GM19438 (cell line): Measurements from ENCODE around the gene GABARAPL1.
"Not testable (repeated sequence)": the region's sequence is repeated elsewhere in the genome, so short reads cannot be mapped to it uniquely, and the experiment has no call there.

Experiments used
- ATAC-seq: cut with Tn5 transposase; IDR thresholded peaks from one replicate; pipeline ENCODE4 v1.9.1; 2021; ENCODE audit warnings: low read depth; ENCODE audit not compliant: unreplicated experiment

Gene GABARAPL1

DNA sequence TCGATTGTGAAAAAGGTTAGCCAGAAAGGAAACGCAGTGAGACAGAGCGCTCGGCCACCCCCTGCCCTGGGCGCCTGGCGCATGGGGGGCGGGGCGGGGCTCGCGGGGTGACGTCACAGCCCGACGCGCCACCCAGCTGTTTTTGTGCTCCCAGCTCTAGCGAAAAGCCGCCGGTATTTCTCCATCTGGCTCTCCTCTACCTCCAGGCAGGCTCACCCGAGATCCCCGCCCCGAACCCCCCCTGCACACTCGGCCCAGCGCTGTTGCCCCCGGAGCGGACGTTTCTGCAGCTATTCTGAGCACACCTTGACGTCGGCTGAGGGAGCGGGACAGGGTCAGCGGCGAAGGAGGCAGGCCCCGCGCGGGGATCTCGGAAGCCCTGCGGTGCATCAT lies at the start of gene GABARAPL1:
GABARAPL1 (plus strand) TSS at position 139 of the 393 bp plus-strand sequence; CDS start at position 392, 253 bp downstream.
- ATAC-seq = peak; percentile 60

DNA sequence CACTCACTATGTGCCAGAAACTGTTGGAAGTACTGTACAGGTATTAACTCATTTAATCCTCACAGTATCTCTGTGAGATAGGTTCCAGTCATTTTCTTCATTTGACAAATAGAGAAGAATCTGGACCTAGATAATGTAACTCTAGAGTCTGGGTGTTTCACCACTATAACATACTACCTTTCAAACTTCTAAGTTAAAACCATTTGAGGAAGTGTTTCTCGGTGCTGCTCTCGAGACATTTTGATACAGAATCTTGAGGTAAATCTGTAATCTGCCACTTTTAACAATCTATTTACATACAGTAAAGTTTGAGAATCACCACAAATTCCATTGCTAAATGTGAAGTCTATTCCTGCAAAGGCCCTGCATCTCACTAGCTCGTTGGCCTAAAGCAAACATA lies 49.6 kb upstream of the GABARAPL1 start:
- no peak for ATAC-seq

DNA sequence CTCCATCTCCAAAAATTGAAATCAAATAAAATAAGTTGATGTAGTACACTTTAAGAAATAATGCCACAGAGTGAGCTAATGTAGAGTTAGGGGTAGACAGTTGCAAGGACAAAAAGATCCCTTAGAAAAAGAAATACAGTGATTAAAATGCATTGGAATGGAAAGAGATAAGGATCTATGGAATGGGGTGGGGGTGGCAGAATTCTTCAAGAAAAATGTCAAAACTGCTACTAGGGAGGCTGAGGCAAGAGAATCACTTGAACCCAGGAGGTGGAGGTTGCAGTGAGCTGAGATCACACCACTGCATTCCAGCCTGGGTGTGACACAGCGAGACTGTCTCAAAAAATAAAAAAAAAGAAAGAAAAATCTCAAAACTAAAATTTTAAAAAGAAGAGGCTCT lies 47.3 kb upstream of the GABARAPL1 start:
- ATAC-seq = no peak

DNA sequence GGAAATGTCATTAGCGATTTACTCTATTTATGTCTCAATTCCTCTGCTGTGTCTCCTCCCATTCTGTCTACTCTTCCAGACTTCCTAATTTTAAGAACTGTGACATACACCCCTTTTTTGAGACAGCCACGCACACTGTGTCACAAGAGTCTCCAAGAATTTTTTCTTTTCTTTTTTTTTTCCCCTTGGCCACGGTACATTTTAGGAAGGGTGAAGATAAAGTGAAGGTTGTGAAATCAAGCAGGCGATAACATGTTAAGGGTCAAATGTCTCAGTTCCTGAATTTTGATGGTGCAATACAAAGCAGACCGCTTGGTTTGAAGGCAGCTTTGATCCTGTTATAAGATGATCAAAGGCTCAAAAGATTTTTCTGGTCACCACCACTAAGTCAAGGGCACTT lies 45.1 kb upstream of the GABARAPL1 start:
- ATAC-seq = no peak

DNA sequence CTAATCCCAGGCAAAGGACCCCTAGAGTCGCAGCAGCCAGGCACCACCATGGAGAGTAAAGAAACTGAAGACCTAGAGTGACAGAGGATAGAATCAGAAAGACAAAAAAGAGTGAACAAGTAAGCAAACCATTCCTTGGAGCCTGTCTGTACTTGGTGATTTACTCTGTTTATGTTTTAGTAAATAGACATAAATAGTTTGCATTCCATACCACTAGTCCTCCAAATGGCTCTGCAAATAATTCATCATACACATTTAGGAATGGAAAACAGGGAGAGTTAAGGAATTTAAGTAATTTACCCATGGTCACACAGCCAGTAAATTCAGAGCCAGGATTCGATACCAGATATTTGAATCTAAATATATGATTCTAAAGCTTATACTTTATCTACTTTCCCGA lies 43.6 kb upstream of the GABARAPL1 start:
- ATAC-seq = no peak

DNA sequence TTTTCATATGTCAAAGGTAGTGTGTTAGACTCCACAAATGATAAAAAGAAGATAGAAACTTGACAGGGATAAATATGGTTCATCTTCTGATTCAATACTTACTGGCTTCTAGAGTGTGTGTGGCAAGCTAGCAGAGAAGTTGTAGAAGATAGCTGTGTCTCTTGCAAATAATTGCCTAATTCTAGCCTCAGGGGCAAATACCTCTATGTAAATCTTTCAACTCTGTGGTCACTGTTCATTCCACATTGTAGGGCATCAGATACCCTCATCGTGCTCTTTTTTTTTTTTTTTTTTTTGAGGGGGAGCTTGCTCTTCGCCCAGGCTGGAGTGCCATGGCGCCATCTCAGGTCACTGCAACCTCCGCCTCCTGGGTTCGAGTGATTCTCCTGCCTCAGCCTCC lies 42.5 kb upstream of the GABARAPL1 start:
- ATAC-seq = no peak

DNA sequence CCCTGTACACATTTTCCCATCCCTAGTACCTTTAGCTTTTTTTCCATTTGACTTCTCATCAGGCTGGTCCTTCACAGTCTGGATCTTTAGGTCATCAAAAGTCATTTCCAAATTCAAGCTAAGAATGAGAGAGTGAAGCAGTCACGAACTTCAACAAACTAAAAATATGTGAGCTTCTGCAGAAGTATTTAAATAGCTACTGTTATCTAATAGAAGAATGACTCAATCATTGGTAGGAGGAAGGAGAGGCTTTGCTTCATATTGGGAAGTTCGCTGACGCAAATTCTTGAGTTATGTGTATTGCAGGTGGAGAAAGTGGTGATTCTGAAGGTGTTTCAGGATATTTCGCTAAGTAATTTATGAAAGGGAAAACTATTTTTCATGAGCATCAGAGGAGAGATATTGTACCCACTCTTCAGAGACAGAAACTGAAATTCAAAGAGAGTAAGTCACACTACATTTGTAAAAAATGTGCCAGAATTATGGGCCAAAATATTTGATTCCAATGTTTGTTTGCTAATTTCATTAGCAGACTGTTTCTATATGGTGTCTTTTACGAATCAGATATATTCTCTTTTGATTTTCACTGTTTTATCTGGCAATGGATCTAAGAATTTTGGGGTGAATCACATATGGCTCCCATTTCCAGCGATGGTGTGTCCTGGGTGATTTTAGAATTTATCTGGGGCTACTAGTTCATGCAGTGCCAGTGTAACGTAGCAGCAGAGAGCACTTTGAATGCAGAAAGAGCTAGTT lies 40.5 kb upstream of the GABARAPL1 start, which contains the start of gene OLR1:
OLR1 (minus strand) TSS at position 160 of the 756 bp plus-strand sequence; CDS start at position 105, 55 bp downstream.
- no peak for ATAC-seq

DNA sequence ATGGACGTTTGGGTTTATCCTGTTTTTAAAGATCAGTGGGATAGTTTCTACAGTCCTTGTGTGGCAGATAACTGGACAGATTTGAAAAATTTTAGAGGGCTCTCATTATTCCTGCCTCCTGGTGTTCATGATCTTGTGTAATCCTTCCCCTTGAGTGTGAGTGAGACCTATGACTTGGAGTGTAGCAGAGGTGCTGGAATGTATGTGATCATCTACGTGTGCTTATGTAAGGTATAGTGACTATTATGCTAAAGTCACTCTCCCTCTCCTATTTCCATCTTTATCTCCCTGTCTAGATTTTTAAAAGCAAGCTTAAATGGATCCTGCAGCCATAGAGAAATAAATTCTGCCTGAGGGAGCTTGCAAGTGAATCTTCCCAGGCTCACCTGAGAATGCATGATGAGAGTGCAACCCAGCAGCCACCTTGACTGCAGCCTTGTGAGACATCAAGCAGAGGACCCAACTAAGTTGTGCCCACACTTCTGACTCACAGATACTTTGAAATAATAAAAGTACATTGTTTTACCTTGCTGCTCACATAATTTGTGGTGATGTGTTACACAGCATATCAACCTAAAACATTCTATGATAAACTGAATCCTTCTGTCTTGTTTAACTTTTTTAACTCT lies 37.6 kb upstream of the GABARAPL1 start:
- ATAC-seq = no peak

DNA sequence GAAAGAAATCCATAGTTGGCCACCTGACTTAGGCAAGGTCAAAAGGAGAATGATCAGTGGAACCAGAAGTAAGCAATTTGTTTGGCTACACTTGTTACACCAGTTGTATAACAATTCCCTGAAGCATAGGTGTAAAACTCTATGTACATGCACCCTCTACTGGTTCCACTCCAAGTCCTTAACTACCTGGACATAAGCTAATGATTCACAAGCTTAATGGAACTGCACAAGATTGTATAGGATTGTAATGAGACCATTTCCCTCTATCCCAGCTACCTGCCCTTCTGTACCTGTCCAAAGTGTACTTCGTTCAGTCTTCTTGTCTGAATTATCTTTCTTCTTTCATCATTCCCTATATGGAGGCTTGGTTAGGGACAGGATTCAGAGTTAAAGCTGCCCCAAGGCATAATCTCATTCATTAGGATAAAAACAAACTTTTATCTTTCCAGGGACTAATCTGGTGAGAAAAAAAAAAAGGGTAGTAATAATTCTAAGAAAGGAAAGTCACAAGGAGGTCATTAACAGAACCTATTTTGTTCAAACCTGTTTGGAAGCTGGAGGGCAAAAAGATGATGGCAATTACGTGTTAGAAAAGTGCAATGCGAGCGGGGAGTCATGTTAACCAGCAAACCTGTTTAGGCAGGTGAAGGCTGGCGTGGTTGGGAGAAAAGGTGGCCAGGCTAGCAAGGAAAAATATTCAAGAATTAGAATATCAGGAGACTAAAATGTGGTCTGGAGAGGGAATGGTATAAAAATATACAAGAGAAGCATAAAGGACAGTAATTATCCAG lies 36.6 kb upstream of the GABARAPL1 start:
- ATAC-seq = no peak

DNA sequence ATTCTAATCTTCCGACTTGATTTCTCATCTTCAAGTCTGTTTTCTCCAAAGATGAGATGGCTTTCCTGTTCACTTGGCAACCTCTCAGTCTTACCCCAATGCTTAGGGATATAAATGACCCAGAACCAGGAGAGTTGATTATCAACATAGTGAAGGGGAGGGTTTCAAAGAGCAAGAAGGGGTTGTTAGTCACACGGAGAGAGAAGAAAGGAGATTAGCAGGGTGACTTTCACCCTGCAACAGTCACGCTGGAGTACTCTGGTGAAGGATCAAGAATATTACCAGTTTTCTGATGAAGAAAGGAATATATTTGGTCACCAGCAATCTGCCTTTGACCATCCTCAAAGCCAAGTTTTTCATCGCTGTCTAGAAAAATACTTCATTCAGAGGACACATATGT lies 33.9 kb upstream of the GABARAPL1 start, which contains the start of gene TMEM52B:
TMEM52B (plus strand) TSS at position 212 of the 400 bp plus-strand sequence. CDS start 543 bp downstream, outside the sequence.
- ATAC-seq = no peak

DNA sequence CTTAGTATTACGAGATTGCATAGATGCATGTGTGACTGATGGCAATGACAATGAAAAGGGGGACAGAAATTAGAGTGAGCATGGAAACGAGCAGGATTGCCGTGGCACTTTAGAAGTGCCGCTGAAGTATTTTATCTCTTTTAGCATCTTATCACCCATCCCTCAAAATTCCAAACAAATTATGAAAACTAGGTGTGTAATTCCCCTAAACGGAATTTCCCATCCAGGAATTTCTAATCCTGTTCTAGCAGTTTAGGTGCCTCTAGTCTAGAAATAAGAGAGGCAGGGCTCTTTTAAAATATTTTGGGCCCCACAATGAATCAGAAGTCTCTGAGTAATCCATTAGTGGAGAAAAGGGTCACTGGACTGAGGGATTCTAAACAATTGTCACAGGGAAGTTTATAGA lies 32.9 kb upstream of the GABARAPL1 start:
- no peak for ATAC-seq

DNA sequence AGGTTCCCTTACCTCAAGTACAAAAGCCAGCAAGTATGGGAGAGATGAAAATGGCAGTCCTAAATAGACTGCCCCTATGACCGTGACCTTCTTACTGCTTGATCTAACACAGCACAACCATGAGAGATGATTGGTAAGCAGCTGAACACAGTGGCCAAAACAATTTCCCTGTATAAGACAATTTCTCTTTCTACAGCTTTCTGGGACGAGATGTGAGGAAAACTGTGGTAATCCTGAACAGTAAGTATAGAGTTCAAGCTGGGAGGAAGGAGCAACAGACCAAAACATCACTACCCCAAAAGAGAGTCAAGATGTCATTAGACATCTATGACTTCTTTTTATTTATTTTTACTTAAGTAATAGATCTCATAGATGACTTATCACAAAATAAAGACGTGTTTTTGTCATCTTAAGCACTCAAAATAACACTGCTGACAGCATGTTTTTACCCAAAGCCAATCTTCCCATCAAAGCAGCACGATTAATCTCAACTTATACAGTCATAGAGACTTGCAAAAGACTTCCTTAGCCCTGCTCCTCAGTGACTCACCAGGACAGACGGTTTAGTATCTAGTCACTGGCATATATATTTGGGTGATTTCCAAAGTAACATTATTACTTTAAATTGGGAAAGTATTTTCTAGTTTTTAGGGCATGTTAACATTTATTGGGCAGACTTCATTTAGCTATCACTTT lies 30.2 kb upstream of the GABARAPL1 start:
- no peak for ATAC-seq

DNA sequence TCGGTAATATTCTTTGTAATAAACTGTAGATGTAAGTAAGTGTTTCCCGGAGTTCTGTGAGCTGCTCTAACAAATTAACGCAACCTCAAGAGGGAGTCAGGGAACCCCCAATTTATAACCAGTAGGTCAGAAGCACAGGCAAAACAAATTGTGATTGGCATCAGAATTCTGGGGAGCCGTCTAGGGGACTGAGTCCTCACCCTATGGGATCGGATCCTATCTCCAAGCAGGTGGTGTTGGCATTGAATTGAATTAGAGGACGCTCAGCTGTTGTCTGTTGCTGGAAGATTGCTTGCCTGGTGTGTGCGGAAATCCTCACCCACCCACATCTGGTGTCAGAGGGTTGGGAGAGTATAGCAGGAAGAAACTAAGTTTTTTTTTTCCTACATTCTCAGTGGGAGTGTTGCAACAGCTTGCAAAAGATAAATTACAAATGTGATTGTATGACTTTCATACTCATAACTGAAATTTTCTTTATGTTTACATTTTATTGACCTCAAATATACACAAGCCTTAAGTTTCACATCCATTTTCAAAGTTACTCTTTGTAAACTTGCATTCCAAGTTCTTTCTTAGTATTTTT lies 28.3 kb upstream of the GABARAPL1 start:
- ATAC-seq = no peak

DNA sequence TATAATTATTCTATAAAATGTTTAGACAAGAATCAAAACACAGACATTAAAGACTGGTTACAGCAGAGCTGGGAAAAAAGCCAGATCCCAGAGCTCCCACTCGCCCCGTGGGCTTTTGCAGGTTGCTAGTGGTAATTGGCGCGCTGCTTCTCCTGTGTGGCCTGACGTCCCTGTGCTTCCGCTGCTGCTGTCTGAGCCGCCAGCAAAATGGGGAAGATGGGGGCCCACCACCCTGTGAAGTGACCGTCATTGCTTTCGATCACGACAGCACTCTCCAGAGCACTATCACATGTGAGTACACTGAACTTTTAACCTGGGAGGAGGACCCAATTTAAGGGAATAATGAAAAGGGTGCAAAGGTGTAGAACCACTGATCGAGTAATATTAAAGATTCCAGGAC lies 26.4 kb upstream of the GABARAPL1 start:
- no peak for ATAC-seq

DNA sequence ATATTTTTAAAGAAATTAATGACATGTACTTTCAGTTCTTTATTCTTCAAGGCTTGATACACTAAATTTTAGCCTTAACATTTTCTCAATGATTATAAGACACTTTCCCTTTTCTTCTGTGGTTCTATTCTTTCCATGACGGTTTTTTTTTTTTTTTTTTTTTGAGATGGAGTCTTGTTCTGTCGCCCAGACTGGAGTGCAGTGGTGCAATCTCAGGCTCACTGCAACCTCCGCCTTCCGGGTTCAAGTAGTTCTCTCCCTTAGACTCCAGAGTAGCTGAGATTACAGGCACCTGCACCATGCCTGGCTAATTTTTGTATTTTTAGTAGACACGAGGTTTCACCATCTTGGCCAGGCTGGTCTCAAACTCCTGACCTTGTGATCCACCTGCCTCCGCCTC lies 25.7 kb upstream of the GABARAPL1 start:
- ATAC-seq = not testable (repeated sequence)

DNA sequence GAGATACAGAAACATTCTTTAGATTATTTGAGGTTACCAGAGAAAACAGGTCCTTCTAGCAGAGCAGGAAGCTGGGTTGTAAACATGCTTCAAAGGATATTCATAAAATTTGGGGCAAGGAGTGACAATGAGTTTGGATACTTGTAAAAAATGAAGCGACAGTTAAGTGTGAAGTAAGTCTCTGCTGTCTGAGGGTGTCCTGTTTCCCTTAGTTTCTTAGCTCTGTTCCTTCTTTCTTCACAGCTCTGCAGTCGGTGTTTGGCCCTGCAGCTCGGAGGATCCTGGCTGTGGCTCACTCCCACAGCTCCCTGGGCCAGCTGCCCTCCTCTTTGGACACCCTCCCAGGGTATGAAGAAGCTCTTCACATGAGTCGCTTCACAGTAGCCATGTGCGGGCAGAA lies 23.0 kb upstream of the GABARAPL1 start:
- ATAC-seq = no peak

DNA sequence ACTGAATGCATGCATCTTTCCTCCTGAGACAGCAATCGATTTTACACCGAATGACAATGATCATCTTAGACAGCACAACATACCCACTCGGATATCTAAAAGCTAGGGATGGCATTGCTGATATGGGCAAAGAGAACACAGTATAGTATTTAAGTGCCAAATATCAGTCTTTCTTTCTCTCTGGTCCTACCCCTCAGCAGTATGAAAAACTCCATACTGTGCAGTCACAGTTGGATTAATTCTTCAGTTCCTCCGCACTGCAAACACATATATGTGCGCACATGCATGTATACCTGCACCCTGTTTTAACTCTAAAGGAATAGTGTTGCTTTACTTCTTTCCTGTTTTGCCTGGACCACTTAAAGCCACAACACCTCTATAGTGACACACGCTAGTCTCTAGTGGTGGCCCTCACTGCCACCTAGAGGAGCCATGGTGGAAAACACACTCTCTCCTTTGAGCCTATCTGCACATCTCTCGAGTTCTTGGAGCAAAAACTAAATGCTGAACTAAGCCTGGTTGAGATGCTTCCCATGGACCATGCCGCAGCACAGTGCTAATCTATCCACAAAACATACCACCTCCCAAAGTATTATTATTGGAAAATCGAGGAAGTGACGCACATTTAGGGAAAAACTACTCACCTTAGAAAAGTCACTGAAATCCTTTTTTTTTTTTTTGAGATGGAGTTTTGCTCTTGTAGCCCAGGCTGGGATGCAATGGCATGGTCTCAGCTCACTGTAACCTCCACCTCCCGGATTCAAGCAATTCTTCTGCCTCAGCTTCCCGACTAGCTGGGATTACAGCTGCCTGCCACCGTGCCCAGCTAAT lies 21.9 kb upstream of the GABARAPL1 start:
- ATAC-seq = peak; percentile 83

DNA sequence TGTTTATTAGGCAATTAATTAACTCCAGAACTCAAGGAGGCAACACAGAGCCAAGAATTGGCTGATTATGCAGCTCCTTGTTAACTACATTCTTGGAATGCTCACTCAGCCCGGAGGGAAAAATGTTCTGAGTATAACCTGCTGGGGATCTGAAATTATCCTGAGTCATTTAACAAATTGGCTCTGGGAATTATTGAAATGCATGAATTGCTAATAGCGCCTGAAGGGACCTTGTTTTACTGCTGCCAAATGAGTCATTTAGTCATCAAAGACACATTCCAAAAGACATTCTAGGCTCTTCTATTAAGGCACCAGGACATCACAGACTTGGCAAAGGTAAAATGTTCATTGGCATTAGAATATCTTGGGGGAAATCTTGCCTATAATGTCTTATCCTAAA lies 20.8 kb upstream of the GABARAPL1 start:
- no peak for ATAC-seq

DNA sequence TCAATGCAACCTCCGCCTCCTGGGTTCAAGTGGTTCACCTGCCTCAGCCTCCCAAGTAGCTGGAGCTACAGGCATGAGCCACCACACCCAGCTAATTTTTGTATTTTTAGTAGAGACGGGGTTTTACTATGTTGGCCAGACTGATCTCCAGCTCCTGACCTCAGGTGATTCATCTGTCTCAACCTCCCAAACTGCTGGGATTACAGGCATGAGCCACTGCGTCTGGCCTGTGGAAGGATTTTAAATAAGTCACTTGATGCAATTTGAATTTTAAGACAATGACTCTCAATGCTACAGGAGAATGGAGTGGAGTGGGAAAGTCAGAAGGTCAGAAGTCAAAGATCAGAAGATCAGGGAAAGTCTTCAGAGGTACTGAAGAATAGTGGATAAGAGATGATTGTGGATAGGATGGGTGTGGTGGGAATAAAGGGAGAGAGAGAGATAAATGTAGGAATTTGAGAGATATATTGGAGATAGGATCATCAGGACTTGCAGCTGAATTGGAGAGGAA lies 18.5 kb upstream of the GABARAPL1 start:
- ATAC-seq = no peak
